Lower lobe of right lung (tissue), 2 donors: ENCODE measurements around the gene KRT32. TPM values are rescaled to one million over a fixed set of nuclear protein-coding genes. Genes with fewer than 3 reads are reported as not detected.

ENCODE experiments used
- ATAC-seq, 2 donors: fragments of 200-7000 bp; cut with Tn5 transposase; one replicate each; pipeline ENCODE4 v1.9.1; 2020 to 2022; ENCODE audit warnings: mild to moderate bottlenecking in 2 of 2, moderate library complexity in 2 of 2
- DNase-seq: peaks from one replicate; pipeline ENCODE4 v3.0.0-alpha.2; 2020
- H3K27ac ChIP-seq: fragments of 200-600 bp; one replicate; pipeline ENCODE4 v1.8.0; 2022
- H3K27me3 ChIP-seq: fragments of 200-600 bp; one replicate; pipeline ENCODE4 v1.8.0; 2022; ENCODE audit warnings: low read depth
- H3K36me3 ChIP-seq: fragments of 200-600 bp; one replicate; pipeline ENCODE4 v1.8.0; 2022; ENCODE audit warnings: mild to moderate bottlenecking
- H3K4me1 ChIP-seq: fragments of 200-600 bp; one replicate; pipeline ENCODE4 v1.8.0; 2022
- H3K4me3 ChIP-seq: fragments of 200-600 bp; one replicate; pipeline ENCODE4 v1.8.0; 2022; ENCODE audit warnings: mild to moderate bottlenecking
- H3K9me3 ChIP-seq: fragments of 200-600 bp; one replicate; pipeline ENCODE4 v1.8.0; 2022
- CTCF ChIP-seq: fragments of 200-600 bp; IDR thresholded peaks from one replicate; pipeline ENCODE4 v1.8.0; 2022; ENCODE audit warnings: antibody characterized with exemption, mild to moderate bottlenecking
- intact Hi-C: fragments of 100-400 bp; cut with DNase I; formaldehyde crosslinking; loops from one replicate; pipeline ENCODE4 v1.11.0; 2022
- total RNA-seq: library from RNA; stranded (reverse); fragmentation: NEBNext Ultra II Directional; extraction: Animal tissue kit (Norgen Biotek cat#: 25700); gene quantifications from one replicate; pipeline ENCODE4 v1.2.1, GENCODE V29; 2021
- donor health status: DM: no; HTN: yes; CAD: no; lungs with severe emphysema.

KRT32 gene
- total RNA-seq, 1 donor from 2014 or later = not detected

- H3K36me3 ChIP-seq = no peaks in the 10 kb centered on the region
- ATAC-seq = no peak
- DNase-seq = no peak
- H3K4me1 ChIP-seq = no peaks in the 10 kb centered on the region
- H3K27me3 ChIP-seq = peaks cover 6% of the 10 kb centered on the region
- no peak overlapping the region for H3K4me3 ChIP-seq
- H3K27ac ChIP-seq = no peak overlapping the region
- H3K9me3 ChIP-seq = no peaks in the 10 kb centered on the region
- TF ChIP-seq CTCF = no peak
- intact Hi-C loops = no loop called here
Measured at GRCh38 chr17:41442739-41443138, 24.4 kb downstream of the KRT32 start.

GRCh38 chr17:41440531-41441033 is 26.6 kb downstream of the KRT32 start, which contains the start of gene KRT38:
TSS of gene KRT38 (minus strand) at chr17:41440983. CDS start at chr17:41440921, 62 bp downstream.
- Histone ChIP-seq H3K36me3 (no peaks in the 10 kb centered on the region), H3K27me3 (peaks cover 6% of the 10 kb centered on the region), H3K27ac (no peak within 1 kb of the TSS), H3K9me3 (no peaks in the 10 kb centered on the region), H3K4me3 (no peak within 1 kb of the TSS), H3K4me1 (no peaks in the 10 kb centered on the region)
- no peak for TF ChIP-seq CTCF
- intact Hi-C loops = no loop called here
- ATAC-seq (no peak), DNase-seq (no peak)

GRCh38 chr17:41439375-41439774 is 27.8 kb downstream of the KRT32 start:
- Histone ChIP-seq H3K4me3 (no peak overlapping the region), H3K27ac (no peak overlapping the region), H3K36me3 (no peaks in the 10 kb centered on the region), H3K27me3 (peaks cover 6% of the 10 kb centered on the region), H3K9me3 (no peaks in the 10 kb centered on the region), H3K4me1 (no peaks in the 10 kb centered on the region)
- intact Hi-C loops = no loop called here
- no peak for DNase-seq
- ATAC-seq = no peak
- TF ChIP-seq CTCF = no peak

- no peaks in the 10 kb centered on the region for H3K4me1 ChIP-seq
- no peak overlapping the region for H3K27ac ChIP-seq
- no peak overlapping the region for H3K4me3 ChIP-seq
- no peaks in the 10 kb centered on the region for H3K36me3 ChIP-seq
- TF ChIP-seq CTCF = no peak
- no peak for DNase-seq
- H3K9me3 ChIP-seq = no peaks in the 10 kb centered on the region
- peaks cover 1% of the 10 kb centered on the region for H3K27me3 ChIP-seq
- no peak for ATAC-seq
- intact Hi-C loops = no loop called here
Measured at GRCh38 chr17:41437769-41438168, 29.4 kb downstream of the KRT32 start.

- Histone ChIP-seq H3K27me3 (no peaks in the 10 kb centered on the region), H3K36me3 (no peaks in the 10 kb centered on the region), H3K4me3 (no peak overlapping the region), H3K4me1 (no peaks in the 10 kb centered on the region), H3K27ac (no peak overlapping the region), H3K9me3 (no peaks in the 10 kb centered on the region)
- no peak for TF ChIP-seq CTCF
- intact Hi-C loops = no loop called here
- ATAC-seq (no peak), DNase-seq (no peak)
Measured at GRCh38 chr17:41437254-41437653, 29.9 kb downstream of the KRT32 start.

- Histone ChIP-seq H3K4me1 (no peaks in the 10 kb centered on the region), H3K27me3 (no peaks in the 10 kb centered on the region), H3K27ac (no peak overlapping the region), H3K4me3 (no peak overlapping the region), H3K9me3 (no peaks in the 10 kb centered on the region), H3K36me3 (no peaks in the 10 kb centered on the region)
- intact Hi-C loops = no loop called here
- DNase-seq (no peak), ATAC-seq (no peak)
- no peak for TF ChIP-seq CTCF
Measured at GRCh38 chr17:41434415-41434814, 32.8 kb downstream of the KRT32 start.
